Germinal center (tissue), 1 donor: ENCODE measurements around the gene CEP57L1.
A peak's percentile ranks its signal among the peaks of the same experiment; 100 is the strongest.
"Not testable (repeated sequence)": the region's sequence is repeated elsewhere in the genome, so short reads cannot be mapped to it uniquely, and the experiment has no call there.

Source experiments
- DNase-seq: peaks from one replicate; pipeline ENCODE4 v3.0.0; 2012; ENCODE audit warnings: mixed read lengths, low spot score

Gene CEP57L1

DNA sequence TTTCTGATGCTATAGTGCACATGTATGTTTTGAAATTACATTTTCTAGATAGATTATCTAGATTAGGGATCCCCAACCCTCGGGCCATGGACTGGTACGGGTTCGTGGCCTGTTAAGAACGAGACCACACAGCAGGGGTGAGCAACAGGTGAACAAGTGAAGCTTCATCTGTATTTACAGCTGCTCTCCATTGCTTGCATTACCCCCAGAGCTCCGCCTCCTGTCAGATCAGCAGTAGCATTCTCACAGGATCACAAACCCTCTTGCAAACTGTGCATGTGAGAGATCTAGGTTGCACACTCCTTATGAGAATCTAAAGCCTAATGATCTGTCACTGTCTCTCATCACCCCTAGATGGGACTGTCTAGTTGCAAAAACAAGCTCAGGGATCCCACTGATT, 10.4 kb downstream of the CEP57L1 start:
- DNase-seq = no peak

DNA sequence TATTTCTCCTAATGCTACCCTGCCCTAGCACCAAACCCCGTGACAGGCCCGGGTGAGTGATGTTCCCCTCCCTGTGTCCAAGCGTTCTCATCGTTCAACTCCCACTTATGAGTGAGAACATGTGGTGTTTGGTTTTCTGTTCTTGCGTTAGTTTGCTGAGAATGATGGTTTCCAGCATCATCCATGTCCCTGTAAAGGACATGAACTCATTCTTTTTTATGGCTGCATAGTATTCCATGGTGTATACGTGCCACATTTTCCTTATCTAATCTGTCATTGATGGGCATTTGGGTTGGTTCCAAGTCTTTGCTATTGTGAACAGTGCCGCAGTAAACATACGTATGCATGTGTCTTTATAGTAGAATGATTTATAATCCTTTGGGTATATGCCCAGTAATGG, 14.4 kb downstream of the CEP57L1 start:
- DNase-seq = not testable (repeated sequence)

DNA sequence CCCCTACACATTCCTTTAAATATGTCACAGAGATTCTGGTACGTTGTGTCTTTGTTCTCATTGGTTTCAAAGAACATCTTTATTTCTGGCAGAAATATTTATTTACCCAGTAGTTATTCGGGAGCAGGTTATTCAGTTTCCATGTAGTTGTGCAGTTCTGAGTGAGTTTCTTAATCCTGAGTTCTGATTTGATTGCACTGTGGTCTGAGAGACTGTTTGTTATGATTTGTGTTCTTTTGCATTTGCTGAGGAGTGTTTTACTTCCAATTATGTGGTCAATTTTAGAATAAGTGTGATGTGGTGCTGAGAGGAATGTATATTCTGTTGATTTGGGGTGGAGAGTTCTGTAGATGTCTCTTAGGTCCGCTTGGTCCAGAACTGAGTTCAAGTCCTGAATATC, 17.4 kb downstream of the CEP57L1 start:
- not testable (repeated sequence) for DNase-seq

DNA sequence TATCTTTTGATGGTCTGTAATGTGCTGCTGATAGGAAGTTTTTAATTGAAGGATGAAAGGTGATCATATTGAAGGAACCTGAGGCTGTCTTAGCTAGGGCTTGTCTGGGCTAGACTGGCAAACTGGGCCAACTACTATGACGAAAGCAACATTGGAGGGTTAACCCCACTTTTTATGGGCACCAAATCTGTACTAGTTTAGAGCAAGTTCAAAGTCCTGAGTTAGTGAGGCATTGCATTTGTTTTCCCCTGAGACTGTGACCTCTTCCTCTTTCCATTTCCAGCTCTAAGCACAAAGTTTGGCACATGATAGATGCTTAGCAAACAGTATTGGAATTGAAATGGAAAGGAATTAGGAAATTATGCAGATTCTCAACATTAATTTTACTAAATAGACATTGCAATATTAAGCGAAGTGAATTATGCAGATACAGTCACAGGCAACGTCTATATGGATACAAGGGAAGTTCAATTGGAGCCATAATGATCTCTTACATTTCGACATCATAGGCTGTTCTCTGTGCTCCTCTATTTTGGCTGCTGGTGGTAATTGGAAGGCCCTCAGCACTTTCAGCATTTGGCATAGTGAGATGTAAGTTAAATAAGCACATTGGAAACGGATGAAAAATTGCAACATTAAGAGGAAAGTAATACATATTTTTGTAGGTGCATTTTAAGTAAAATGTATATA, 22.2 kb downstream of the CEP57L1 start:
- DNase-seq = peak; percentile 48

DNA sequence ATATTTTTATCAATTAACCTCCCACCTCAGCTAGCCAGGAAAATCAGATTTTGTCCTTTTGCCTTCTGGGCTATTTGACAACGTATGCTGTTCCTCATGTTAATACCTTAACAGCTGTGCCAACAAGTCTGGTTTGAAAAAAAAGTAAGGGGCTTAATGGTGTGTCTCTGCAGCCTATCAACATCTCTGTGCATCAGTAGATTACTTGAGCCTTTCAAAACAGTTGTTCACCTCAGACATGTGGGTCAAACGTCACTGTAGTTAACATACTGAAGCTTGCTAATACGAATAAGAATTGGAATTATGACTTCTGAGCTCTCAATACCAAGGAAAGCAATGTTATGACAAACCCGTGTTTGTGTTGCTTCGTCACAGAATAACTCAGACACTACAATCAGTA, 23.0 kb downstream of the CEP57L1 start:
- DNase-seq = no peak

DNA sequence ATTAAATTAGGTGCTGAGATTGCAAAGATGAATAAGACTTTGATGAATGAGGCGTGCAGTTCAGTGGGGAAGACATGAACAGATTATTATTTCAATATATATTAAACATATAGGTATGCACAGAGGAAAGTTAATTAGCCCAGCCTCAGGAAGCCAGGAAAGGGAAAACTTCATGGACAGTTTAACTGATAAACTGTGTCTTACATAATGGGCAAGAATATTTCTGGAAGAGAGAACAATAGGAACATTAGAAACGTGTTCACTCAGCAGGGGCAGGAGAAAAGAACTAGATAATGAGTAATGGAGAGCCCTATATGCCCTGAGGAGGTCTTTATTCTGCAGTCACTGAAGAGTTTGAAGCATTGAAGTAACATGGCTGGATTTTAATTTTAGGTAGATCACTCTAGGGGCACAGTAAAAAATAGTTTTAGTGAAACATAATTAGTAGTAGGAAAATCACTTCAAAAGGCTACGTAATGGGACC, 23.6 kb downstream of the CEP57L1 start:
- no peak for DNase-seq

DNA sequence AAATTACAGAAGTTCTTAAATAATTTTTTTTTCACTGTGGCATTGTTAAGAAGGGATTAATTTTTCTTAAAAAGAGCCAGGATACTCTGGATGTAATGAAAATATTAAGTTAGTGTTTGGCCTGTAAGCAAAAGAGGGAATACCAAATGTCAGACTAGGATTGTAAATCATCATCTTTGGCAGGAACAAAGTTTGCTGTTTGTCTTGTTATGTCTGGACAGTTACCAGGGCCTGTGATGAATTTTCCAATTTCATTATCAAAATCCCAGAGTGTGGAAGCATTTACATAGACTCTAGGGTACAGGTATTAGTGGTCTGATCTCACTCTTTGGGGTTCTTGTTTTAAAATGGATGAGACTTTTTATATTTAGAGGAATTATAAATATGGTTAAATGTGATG, 26.1 kb downstream of the CEP57L1 start:
- DNase-seq = no peak

DNA sequence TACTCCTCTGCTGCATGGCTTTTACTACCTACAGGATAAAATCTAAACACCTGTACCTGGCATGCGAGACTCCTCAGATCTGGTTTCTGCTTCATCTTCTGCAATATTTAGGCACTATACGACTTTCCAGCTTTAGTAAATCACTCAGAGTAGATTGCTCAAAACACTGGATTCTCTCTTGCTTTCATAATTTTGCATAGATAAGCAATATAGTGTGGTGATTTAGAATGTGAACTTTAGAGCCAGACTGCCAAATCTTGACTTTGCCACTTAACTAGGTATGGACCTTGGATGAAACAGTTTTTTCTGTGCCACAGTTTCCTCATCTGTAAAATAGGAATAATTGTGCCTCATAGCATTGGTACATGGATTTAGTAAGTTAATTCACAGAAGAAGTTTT, 28.9 kb downstream of the CEP57L1 start:
- no peak for DNase-seq

DNA sequence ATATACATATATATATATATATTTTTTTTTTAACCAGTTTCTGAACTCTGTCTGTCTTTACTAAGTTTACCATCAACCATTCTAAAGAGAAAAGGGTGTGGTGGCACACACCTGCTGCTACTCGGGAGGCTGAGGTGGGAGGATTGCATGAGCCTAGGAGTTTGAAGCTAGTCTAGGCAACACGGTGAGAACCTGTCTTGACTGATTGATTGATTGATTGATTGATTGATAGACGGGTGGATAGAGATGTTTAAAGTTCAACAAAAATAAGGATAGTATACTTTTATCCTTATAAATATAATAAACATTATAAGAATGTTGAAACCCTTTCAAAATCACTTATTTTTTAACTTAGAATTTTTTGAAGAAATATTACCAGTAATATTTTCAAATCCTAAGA, 30.2 kb downstream of the CEP57L1 start:
- no peak for DNase-seq

DNA sequence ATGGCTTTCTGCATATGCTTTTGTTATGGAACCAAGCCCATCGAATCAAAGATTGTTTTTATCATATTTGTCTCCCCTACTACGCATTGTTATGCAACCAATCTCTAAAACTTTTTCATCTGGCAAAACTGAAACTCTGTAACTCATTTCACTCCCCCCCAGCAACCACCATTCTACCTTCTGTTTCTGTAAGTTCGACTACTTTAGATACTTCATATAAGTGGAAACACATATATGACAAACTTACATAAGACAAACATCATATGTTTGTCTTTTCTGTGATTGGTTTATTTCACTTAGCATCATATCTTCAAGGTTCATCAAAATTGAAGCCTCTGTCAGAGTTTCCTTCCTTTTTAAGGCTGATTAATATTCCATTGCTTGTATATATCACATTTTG, 34.8 kb downstream of the CEP57L1 start:
- DNase-seq = no peak

DNA sequence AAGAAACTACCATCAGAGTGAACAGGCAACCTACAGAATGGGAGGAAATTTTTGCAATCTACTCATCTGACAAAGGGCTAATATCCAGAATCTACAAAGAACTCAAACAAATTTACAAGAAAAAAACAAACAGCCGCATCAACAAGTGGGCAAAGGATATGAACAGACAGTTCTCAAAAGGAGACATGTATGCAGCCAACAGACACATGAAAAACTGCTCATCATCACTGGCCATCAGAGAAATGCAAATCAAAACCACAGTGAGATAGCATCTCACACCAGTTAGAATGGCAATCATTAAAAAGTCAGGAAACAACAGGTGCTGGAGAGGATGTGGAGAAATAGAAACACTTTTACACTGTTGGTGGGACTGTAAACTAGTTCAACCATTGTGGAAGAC, 40.3 kb downstream of the CEP57L1 start:
- not testable (repeated sequence) for DNase-seq

DNA sequence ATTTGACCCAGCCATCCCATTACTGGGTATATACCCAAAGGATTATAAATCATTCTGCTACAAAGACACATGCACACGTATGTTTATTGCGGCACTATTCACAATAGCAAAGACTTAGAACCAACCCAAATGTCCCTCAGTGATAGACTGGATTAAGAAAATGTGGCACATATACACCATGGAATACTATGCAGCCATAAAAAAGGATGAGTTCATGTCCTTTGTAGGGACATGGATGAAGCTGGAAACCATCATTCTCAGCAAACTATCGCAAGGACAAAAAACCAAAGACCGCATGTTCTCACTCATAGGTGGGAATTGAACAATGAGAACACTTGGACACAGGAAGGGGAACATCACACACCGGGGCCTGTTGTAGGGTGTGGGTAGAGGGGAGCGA, 40.7 kb downstream of the CEP57L1 start:
- DNase-seq = not testable (repeated sequence)

DNA sequence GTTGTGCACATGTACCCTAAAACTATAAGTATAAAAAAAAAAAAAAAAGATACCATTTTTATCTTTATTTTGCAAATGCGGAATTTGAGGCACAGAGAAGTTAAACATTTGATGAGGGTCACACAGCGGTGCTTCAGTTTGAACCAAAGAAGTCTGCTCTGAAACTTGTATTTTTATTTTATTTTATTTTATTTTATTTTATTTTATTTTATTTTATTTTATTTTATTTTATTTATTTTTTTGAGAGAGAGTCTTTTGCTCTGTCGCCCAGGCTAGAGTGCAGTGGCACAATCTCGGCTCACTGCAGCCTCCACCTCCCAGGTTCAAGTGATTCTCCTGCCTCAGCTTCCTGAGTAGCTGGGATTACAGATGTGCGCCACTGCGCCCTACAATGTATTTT, 41.2 kb downstream of the CEP57L1 start:
- not testable (repeated sequence) for DNase-seq

DNA sequence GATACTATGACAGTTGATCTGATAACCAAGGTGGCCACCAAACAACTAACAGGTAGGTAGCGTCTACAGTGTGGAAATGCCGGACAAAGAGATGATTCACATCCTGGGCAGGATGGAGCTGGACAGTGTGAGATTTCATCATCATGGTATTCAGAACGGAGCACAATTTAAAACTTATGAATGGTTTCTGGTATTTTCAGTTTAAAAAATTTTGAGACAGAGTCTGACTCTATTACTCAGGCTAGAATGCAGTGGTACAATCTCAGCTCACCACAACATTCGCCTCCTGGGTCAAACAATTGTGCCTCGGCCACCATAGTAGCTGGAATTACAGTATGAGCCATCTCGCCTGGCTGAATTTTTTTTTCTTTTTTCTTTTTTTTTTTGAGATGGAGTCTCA, 43.8 kb downstream of the CEP57L1 start:
- no peak for DNase-seq

DNA sequence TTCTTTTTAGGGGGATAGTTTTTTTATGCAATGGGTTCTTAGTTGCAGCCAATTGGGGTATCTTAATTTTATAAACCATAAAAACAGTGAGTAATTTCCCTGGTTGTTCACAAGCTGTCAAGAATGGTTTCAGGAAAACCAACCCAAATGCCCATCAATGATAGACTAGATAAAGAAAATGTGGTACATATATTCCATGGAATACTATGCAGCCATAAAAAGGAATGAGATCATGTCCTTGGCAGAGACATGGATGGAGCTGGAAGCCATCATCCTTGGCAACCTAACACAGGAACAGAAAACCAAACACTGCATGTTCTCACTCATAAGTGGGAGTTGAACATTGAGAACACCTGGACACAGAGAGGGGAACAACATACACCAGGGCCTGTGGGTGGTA, 46.8 kb downstream of the CEP57L1 start:
- not testable (repeated sequence) for DNase-seq

DNA sequence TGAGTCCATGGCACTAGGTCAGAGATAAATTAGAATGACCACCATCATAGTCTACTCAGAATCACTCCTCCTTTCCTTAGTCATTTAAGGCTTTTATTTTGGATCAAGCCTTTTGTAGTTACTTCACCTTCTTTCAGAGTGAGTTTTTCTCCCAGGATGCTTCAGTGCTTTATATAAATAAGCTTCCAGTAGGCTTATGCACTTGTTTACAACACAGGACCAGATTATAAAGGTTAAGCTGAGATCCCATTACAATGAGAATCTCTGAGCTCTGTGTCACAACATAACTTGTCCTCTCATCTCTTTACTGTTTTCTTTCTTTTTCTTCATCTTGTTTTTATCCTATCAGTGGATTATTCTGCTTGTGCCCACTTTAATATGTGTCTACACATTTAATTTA, 47.9 kb downstream of the CEP57L1 start:
- no peak for DNase-seq

DNA sequence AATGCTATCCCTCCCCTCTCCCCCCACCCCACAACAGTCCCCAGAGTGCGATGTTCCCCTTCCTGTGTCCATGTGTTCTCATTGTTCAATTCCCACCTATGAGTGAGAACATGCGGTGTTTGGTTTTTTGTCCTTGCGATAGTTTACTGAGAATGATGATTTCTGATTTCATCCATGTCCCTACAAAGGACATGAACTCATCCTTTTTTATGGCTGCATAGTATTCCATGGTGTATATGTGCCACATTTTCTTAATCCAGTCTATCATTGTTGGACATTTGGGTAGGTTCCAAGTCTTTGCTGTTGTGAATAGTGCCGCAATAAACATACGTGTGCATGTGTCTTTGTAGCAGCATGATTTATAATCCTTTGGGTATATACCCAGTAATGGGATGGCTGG, 52.9 kb downstream of the CEP57L1 start:
- not testable (repeated sequence) for DNase-seq

DNA sequence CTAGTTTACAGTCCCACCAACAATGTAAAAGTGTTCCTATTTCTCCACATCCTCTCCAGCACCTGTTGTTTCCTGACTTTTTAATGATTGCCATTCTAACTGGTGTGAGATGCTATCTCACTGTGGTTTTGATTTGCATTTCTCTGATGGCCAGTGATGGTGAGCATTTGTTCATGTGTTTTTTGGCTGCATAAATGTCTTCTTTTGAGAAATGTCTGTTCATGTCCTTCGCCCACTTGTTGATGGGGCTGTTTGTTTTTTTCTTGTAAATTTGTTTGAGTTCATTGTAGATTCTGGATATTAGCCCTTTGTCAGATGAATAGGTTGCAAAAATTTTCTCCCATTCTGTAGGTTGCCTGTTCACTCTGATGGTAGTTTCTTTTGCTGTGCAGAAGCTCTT, 53.4 kb downstream of the CEP57L1 start:
- not testable (repeated sequence) for DNase-seq

DNA sequence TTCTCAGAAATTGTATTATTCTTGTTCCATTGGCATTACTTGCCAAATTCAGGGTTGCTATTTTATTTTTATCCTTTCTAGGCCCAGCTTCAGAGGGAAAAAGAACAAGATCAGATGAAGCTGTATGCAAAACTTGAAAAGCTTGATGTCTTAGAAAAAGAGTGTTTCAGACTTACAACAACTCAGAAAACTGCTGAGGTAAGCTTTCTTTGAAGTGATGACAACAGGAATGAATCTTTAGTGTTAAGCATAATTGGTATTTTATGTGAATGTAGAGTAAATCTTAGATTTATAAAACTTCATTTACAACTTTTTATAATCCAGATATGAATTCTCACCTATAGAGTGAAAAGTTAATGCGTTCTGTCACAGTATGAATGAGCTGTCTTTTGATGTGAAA, 58.4 kb downstream of the CEP57L1 start:
- DNase-seq = no peak

DNA sequence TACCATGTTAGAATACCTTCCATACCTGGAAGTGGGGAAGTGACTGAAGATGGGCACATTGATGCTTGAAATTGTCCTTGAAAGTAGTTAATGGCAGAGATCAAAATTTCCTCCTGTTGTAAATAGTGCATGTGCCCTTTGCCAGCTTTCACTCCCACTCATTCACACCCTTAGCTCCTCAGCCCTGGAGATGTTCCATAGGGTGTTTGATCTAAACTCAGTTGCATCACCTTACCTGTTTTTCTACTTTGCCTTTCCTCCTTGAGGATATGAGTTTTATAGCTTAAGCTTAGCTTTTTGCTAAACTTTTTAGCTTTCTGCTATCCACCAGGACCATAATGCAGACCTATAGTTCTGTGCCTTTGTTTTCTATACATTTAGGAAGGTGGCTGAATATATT, 69.0 kb downstream of the CEP57L1 start:
- DNase-seq = no peak

DNA sequence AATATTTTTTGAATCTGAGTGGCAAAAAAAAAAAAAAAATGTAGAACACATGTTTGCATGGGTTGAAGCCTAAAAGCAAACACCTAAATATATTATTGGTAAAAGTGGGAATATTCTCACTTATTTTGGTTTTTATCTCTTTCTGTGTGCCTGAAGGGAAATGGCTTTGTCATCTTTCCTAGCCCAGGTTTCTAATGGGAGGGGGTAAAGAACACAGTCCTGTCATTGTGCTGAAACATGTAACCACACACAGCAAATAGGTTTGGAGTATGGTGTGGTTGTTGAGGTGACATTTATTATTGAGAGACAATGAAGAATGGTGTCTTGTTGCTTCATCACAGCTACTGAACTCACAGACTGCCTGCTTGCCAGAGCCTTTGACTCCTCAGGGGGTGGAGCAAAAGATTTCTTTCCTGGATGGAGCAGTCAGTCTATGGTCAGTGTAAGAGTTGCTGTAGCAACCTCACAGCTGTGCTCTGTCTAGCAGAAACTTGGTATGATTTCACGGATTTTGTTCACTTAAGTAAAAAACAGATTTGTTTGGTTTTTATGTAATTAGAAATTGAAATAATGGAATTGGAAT, 70.2 kb downstream of the CEP57L1 start:
- DNase-seq = no peak

DNA sequence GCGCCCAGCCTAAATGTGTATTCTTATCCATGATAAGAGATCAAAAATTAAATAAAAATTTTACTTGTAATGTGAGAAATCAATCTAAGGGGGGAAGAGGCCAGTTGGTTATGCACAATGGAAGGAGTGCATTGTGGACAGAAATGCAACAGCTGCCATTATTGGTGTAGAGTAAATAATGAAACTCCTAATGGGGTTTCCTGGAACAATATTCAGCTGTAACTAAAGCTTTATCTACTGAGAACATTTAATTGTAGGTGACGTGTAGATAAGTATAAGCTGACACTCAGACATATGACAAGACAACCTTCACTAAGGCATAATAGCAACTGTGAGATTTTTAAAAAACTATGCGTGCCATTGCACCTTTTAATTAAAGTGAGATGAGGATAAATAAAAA, 71.4 kb downstream of the CEP57L1 start:
- no peak for DNase-seq

DNA sequence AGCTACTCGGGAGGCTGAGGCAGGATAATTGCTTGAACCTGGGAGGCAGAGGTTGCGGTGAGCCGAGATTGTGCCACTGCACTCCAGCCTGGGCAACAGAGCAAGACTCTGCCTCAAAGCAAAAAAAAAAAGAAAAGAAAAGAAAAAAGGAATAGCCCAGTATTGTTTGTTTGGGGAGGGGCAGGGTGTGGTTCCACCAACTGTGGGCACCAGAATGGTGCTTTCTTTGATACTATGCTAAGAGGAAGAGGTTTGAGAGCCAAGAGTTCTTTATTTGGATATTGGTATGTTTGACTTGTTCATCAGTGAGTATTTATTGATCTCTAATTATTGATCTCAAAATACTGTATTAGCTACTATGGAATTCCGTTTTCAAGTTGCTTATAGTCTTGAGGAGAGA, 72.3 kb downstream of the CEP57L1 start:
- DNase-seq = no peak

DNA sequence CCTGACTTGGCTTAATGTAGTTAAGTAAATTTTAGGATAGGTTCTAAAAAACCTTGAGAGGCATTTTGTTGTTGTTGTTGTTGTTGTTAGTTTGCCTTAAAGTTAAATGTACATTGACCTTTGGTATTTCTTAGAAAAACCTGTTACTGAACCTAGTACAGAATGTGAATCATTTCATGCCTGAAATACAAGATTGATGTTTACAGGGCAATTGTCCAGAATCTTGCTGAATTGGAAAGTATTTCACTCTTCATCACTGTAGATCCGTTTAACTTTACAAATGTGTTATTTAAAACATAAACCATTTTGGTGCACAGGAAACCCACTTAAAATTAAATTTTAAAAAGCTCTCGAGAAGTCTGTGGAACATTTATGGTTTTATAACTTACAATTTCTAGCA, 75.0 kb downstream of the CEP57L1 start:
- DNase-seq = no peak
